ENCODE data around the gene FGFBP2.

DNA sequence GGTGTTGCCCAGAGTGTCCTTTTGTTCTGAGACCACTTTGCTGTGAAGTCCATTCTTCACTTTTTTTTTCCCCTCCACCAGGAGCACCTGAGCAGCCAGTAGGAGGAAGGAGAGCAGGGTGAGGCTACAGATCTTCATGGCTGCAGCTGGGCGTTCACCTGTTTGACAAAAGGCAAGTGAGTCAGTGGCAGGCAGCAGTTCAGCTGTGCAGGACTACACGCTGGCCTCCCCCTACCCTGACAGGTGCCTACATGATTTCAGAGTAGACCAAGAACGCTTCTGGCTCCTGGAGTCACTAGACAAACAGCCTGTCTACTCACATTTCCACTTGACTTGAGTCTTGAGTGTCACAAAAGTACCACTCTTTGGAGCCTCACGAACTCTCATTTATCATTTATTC is 26.5 kb downstream of the FGFBP2 start:
- TF ChIP-seq EZH2phosphoT487 (IDR thresholded peaks at IDR 0.05; ENCODE audit: insufficient read depth, low read depth) (no peak), EZH2 (IDR thresholded peaks at IDR 0.05; ENCODE audit: insufficient read depth, poor library complexity, severe bottlenecking) (no peak)

All from GM23248 (cell line).